ENCODE measurements around the gene FGFR4. TPM values are rescaled to one million over a fixed set of nuclear protein-coding genes. Genes with fewer than 3 reads are reported as not detected.

Gene FGFR4
- total RNA-seq, 1 experiment from 2014 or later = 14.7 TPM

DNA sequence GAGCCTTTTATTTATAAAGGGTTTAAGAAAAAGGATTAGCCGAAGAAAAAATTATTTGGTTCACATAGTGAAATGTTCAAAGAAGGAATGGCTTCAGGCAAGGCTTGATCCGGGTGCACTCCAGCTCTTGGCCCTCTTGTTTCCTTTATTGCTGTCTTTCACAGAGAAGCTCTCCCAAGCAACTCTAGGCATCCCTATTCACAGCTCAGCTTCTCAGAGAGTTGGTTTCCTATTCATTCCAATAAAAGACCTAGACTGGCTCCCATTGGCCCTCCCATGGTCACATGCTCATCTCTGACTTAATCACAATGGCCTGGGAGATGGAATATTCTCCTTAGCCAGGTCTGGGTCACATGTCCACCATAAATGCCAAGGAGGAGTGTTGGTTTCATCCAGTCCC, 9.4 kb upstream of the FGFR4 start:
- H3K79me2 ChIP-seq (ENCODE audit: low read depth) = no peaks in the 10 kb centered on the region
- no peak overlapping the region for H3K27ac ChIP-seq
- TF ChIP-seq EZH2 (IDR thresholded peaks at IDR 0.05; ENCODE audit: low read depth) = no peak
- TF ChIP-seq, protein P1, sequence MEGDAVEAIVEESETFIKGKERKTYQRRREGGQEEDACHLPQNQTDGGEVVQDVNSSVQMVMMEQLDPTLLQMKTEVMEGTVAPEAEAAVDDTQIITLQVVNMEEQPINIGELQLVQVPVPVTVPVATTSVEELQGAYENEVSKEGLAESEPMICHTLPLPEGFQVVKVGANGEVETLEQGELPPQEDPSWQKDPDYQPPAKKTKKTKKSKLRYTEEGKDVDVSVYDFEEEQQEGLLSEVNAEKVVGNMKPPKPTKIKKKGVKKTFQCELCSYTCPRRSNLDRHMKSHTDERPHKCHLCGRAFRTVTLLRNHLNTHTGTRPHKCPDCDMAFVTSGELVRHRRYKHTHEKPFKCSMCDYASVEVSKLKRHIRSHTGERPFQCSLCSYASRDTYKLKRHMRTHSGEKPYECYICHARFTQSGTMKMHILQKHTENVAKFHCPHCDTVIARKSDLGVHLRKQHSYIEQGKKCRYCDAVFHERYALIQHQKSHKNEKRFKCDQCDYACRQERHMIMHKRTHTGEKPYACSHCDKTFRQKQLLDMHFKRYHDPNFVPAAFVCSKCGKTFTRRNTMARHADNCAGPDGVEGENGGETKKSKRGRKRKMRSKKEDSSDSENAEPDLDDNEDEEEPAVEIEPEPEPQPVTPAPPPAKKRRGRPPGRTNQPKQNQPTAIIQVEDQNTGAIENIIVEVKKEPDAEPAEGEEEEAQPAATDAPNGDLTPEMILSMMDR (conservative IDR thresholded peaks at IDR 0.05) = no peak
- intact Hi-C loops (cut with micrococcal nuclease; ENCODE audit: unreplicated experiment) = no loop called here
- ChIA-PET CTCF (no interaction called here), POLR2A (ENCODE audit: unreplicated experiment) (no interaction called here)
- H3K4me1 ChIP-seq (replicated peaks; ENCODE audit: insufficient read depth) = no peaks in the 10 kb centered on the region
- H3K9me3 ChIP-seq (ENCODE audit: insufficient read depth, low read depth) = no peaks in the 10 kb centered on the region
- H3K4me2 ChIP-seq = no peak overlapping the region
- no peaks in the 10 kb centered on the region for H3K9me2 ChIP-seq (ENCODE audit: insufficient read depth)
- H3K4me3 ChIP-seq = no peak overlapping the region
- no TSS peak for BruUV-seq (replicated peaks)
- no peaks in the 10 kb centered on the region for H4K20me1 ChIP-seq (ENCODE audit: insufficient read depth)
- no peaks in the 10 kb centered on the region for H3K27me3 ChIP-seq (ENCODE audit: insufficient read depth, low read depth)
- H3K36me3 ChIP-seq (ENCODE audit: low read depth) = no peaks in the 10 kb centered on the region
- no peak overlapping the region for H2AFZ ChIP-seq
- H3F3A ChIP-seq (ENCODE audit: insufficient read depth, low read depth) = peaks cover 3% of the 10 kb centered on the region; the same call in 1 of the 2 replicates
- no peak for DNase-seq

DNA sequence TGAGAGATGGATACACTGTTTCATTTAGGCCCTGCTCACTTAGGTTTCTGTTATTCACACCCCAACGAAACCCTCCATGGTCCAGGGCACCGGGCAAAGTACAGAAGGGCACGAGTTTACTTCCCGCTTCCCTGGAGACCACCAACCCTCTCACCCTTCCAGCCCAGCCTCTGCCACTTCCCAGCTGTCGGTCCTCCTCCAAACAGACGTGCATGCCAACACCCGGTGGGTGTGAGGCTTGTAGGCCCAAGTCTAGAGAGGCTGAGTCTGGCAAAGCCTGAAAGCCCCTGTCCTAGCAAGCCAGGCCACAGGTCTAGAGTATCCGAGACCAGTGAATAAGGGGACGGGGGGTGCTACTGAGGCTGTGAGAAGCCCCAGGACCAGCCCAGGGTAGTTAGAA, 7.1 kb upstream of the FGFR4 start:
- Histone ChIP-seq H3K9me3 (ENCODE audit: insufficient read depth, low read depth) (no peaks in the 10 kb centered on the region), H4K20me1 (ENCODE audit: insufficient read depth) (no peaks in the 10 kb centered on the region), H2AFZ (no peak overlapping the region), H3K4me1 (replicated peaks; ENCODE audit: insufficient read depth) (no peaks in the 10 kb centered on the region), H3K27ac (no peak overlapping the region), H3F3A (ENCODE audit: insufficient read depth, low read depth) (peaks cover 3% of the 10 kb centered on the region; the same call in 1 of the 2 replicates), H3K79me2 (ENCODE audit: low read depth) (no peaks in the 10 kb centered on the region), H3K4me3 (no peak overlapping the region), H3K4me2 (no peak overlapping the region), H3K27me3 (ENCODE audit: insufficient read depth, low read depth) (0 out of 2 replicates have a peak, but pooled peaks cover 5% of the 10 kb centered on the region), H3K9me2 (ENCODE audit: insufficient read depth) (no peaks in the 10 kb centered on the region), H3K36me3 (ENCODE audit: low read depth) (no peaks in the 10 kb centered on the region)
- no TSS peak for BruUV-seq (replicated peaks)
- TF ChIP-seq, protein P1 (conservative IDR thresholded peaks at IDR 0.05) = no peak
- TF ChIP-seq EZH2 (IDR thresholded peaks at IDR 0.05; ENCODE audit: low read depth) = no peak
- ChIA-PET CTCF (no interaction called here), POLR2A (ENCODE audit: unreplicated experiment) (no interaction called here)
- no peak for DNase-seq
- intact Hi-C loops (cut with micrococcal nuclease; ENCODE audit: unreplicated experiment) = no loop called here

DNA sequence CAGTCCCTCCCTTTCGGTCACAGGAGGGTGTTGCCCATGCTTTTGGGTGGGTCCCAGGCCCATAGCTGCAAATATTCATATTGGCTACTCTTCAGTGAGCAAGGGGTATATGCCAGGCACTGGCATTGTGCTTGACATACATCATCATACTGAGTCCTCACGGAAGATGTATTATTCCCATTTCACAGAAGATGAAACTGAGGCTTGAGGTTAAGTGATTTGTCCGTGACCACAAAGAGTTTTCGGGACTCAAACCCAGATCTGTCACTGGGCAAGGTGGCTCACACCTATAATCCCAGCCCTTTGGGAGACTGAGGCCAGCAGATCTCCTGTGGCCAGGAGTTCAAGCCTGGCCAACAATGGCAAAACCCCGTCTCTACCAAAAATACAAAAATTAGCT, 6.5 kb upstream of the FGFR4 start:
- TF ChIP-seq, protein P1 (conservative IDR thresholded peaks at IDR 0.05) = no peak
- TF ChIP-seq EZH2 (IDR thresholded peaks at IDR 0.05; ENCODE audit: low read depth) = no peak
- ChIA-PET CTCF (no interaction called here), POLR2A (ENCODE audit: unreplicated experiment) (no interaction called here)
- no peak overlapping the region for H3K4me2 ChIP-seq
- no peak for DNase-seq
- BruUV-seq (replicated peaks) = no TSS peak
- intact Hi-C loops (cut with micrococcal nuclease; ENCODE audit: unreplicated experiment) = no loop called here
- H3K79me2 ChIP-seq (ENCODE audit: low read depth) = no peaks in the 10 kb centered on the region
- peaks cover 9% of the 10 kb centered on the region; the same call in 1 of the 2 replicates for H3F3A ChIP-seq (ENCODE audit: insufficient read depth, low read depth)
- H3K9me3 ChIP-seq (ENCODE audit: insufficient read depth, low read depth) = no peaks in the 10 kb centered on the region
- H4K20me1 ChIP-seq (ENCODE audit: insufficient read depth) = no peaks in the 10 kb centered on the region
- H2AFZ ChIP-seq = no peak overlapping the region
- H3K27ac ChIP-seq = no peak overlapping the region
- H3K4me1 ChIP-seq (replicated peaks; ENCODE audit: insufficient read depth) = no peaks in the 10 kb centered on the region
- H3K27me3 ChIP-seq (ENCODE audit: insufficient read depth, low read depth) = 0 out of 2 replicates have a peak, but pooled peaks cover 5% of the 10 kb centered on the region
- no peaks in the 10 kb centered on the region for H3K36me3 ChIP-seq (ENCODE audit: low read depth)
- no peaks in the 10 kb centered on the region for H3K9me2 ChIP-seq (ENCODE audit: insufficient read depth)
- no peak overlapping the region for H3K4me3 ChIP-seq
